Measurements from ENCODE around the gene PAPSS2.
A peak's percentile ranks its signal among the peaks of the same experiment; 100 is the strongest.
"Not testable (repeated sequence)": the region's sequence is repeated elsewhere in the genome, so short reads cannot be mapped to it uniquely, and the experiment has no call there.

Gene PAPSS2

DNA sequence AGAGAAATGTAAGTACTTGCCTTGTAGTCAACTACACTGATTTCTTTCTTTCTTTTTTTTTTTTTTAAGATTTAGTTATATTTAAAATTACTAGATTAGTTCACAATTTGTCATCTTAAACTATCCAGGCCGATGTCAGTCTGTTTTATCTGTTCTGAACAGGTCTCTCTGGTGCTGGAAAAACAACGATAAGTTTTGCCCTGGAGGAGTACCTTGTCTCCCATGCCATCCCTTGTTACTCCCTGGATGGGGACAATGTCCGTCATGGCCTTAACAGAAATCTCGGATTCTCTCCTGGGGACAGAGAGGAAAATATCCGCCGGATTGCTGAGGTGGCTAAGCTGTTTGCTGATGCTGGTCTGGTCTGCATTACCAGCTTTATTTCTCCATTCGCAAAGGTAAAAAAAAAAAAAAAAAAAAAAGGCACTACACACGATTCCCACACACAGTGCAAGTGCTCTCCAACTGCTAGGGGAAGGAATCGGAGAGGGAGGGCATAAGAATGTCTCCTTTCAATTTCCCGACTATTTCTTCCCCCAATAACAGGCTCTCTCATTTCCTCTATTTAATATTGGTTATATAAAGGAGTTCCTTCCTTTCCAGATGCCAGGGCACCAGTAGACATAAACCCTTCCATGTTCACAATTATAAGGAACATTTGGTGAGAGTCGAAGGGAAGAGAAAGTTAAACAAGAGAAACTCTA, 53.4 kb downstream of the PAPSS2 start:
- DNase-seq: no peak

DNA sequence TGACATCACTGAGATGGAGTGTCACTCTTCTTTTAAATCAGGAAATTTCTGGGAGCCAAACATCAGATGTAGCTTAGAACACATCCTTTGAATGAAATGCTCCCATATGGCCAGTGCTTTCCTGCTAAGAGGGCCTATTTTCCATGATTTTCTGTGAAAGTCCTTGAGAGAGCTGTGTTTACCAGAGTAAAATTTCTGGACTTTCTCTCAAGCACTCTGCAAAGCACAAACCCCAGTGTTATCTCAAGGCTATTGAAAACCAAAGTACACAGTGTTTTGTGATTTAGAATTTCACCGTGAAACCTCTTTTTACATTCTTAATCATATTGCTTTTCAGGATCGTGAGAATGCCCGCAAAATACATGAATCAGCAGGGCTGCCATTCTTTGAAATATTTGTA, 54.0 kb downstream of the PAPSS2 start:
- DNase-seq: no peak

- DNase-seq: no peak
Measured at GRCh38 chr10:87715552-87716347, 56.1 kb downstream of the PAPSS2 start.

- no peak for DNase-seq
Measured at GRCh38 chr10:87716348-87716670, 56.6 kb downstream of the PAPSS2 start.

GRCh38 chr10:87720665-87721064, 61.0 kb downstream of the PAPSS2 start:
- DNase-seq: no peak

DNA sequence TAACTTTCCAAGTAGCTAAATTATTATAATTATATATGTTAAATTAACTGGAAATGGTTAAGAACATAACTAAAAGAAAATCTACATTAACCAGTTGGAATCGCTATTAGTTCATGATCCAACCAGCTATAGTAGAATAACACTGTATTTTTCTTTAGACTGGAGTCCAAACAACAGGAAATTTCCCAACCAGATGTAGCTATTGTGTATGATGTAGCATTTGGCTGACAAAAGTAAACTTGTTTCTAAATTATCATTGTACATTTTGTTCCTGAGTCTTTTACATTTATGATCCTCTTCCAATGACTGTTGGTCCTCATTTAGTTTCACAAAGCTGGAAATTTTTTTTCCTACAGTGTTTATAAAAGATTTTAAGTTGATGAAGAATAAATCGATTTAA, 62.1 kb downstream of the PAPSS2 start:
- no peak for DNase-seq

GRCh38 chr10:87722716-87723115, 63.0 kb downstream of the PAPSS2 start:
- no peak for DNase-seq

GRCh38 chr10:87723500-87723899, 63.8 kb downstream of the PAPSS2 start:
- no peak for DNase-seq

- DNase-seq: no peak
Measured at GRCh38 chr10:87724789-87725188, 65.1 kb downstream of the PAPSS2 start.

DNA sequence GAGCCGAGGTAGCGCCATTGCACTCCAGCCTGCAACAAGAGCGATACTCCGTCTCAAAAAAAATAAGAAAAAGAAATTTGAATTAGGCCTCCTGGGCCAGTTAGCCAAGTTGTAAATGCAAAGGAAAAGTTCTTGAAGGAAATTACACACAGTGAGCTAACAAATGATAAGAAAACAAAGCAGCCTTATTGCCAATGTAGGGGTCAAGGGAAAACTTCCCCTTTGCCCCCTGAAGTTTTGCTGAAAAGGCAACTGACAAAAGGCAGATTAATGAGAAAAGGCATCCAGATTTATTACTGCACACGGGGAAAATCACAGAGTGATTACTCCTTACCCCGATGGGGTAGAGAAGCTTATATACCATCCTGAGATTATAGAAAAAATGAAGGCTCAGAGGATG, 70.3 kb downstream of the PAPSS2 start:
- no peak for DNase-seq

DNA sequence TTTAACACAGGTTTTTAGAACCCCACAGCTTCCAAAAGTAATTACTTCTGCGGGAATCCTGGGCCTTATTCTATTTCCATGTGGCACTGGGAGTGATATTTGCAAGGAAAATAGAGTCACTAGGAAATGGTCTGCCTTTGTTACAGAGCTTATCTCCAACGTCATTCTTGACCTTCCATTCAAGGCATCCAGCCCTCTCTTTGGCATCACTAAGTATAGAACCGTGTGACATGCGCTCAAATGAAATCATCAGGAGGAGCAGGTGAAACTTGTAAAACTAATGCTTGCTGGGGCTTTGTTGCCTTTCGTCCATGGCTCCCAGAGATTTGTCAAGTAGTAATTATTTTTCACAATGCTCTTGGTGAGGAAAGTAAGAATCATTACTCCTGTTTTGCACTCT, 73.4 kb downstream of the PAPSS2 start:
- no peak for DNase-seq

- no peak for DNase-seq
Measured at GRCh38 chr10:87734987-87735827, 75.5 kb downstream of the PAPSS2 start.

GRCh38 chr10:87738253-87738652, 78.6 kb downstream of the PAPSS2 start:
- DNase-seq: not testable (repeated sequence)

- DNase-seq: no peak
Measured at GRCh38 chr10:87739703-87740102, 80.0 kb downstream of the PAPSS2 start.

- no peak for DNase-seq
Measured at GRCh38 chr10:87740254-87740655, 80.6 kb downstream of the PAPSS2 start.

- peak; percentile 32 for DNase-seq
Measured at GRCh38 chr10:87742992-87743610, 83.4 kb downstream of the PAPSS2 start.

DNA sequence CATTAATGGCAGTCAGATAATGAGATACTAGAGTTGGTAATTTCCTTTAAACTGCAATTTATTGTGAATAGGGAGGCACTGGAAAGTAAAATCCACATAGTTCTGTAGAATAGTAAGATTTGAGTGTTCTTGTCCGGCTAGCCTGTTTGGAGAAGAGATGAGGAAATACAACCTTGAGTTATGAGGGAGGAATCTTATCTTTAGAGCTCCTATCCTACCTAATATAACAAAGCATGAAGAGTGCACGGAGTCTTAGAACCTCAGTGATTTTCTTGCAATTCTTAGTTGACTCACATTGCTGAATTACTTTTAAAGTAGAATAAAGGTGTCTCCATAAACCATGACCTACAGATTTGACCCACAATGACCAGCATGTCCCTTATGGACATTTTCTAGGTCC, 84.9 kb downstream of the PAPSS2 start:
- DNase-seq: no peak

- DNase-seq: no peak
Measured at GRCh38 chr10:87746911-87747310, 87.2 kb downstream of the PAPSS2 start.

GRCh38 chr10:87748244-87748643, 88.6 kb downstream of the PAPSS2 start:
- DNase-seq: not testable (repeated sequence)

DNA sequence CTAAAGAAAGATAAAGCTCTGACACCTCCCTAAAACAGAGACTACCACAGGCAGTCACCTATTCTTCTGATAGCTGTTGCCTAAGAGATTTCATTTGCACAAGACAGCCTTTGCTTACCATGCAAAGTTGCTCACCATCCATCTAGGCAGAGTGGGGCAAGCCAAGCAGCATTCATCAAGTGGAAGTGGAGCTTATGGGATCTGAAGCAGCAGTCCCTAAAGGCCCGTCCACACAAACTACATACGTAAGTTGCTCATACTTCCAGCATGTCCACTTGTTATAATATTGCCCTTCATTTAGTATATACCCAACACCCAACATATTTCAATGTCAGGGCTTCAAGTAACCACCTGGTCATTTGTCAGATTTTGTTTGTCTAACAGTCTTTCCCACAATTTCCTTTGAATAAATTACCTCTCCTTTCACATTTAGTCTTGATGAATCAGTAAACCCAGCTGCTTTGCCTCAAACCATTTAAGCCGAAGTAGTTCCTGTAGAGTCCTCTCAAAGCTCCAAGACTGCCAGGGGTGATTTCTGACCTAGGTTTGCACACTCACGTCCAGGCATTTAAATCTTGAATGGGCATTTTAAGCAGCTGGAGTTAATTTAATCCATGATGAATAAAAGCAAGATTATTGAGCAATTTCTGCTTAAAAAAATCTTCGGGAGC, 90.5 kb downstream of the PAPSS2 start:
- DNase-seq: no peak

GRCh38 chr10:87750817-87751216, 91.1 kb downstream of the PAPSS2 start:
- no peak for DNase-seq

- DNase-seq: no peak
Measured at GRCh38 chr10:87751274-87751673, 91.6 kb downstream of the PAPSS2 start.

DNA sequence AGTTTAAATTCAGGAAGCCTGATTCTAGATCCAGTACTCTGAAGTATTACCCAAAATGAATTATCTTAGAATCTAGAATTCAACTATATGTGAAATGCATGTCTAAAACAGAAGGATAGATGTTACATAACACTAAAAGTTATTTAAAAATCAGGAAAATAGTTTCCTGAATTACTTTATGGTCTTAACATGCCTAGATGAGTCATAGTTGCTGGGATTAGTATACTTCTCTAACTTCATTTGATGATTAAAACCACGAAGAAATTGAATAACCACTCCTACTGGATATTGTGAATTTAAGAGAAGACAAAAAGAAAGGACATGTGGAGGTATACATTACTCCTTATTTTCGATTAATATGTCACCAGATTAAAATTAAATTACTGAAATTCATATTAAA, 92.9 kb downstream of the PAPSS2 start:
- no peak for DNase-seq

Measured in CD4-positive, alpha-beta T cell treated with Interleukin-15 for 1 hour (primary cell).